Measurements from ENCODE around the gene CHIA. TPM values are rescaled to one million over a fixed set of nuclear protein-coding genes. Genes with fewer than 3 reads are reported as not detected.

The CHIA gene
- not detected for total RNA-seq

DNA sequence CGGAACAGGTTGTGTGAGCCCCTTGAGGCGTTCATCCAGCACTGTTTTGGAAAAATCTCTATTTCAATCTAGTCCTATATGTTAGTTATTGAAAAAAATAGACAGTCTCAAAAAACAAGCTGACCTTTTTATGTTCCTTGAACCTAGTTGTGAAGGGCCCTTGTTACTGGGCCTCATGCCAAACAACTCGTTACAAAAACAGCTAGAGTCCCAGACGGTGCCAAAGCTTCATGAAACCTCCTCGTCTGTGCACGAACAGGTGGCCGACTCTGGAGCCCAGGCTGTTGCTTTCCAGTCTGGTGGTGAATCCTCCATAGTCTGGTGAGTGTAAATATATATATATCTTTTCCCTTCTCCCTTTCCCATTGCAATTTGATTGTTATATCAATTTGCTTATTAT, at the start of gene CHIA:
Gene CHIA, plus strand, starts transcription at position 222 of the 400 bp plus-strand sequence. CDS start 19,617 bp downstream, outside the sequence.
- DNase-seq (no peak), ATAC-seq (ENCODE audit: low read depth) (no peak)
- Mint-ChIP-seq H3K27ac (no peak within 1 kb of the TSS), H3K36me3 (no peaks in the 10 kb centered on the region), H3K4me3 (no peak within 1 kb of the TSS), H3K4me1 (no peaks in the 10 kb centered on the region), H3K27me3 (no peaks in the 10 kb centered on the region), H3K9me3 (no peaks in the 10 kb centered on the region)
- POLR2A ChIA-PET: no interaction called here

- no peaks in the 10 kb centered on the region for H3K4me1 Mint-ChIP-seq
- POLR2A ChIA-PET: no interaction called here
- H3K27me3 Mint-ChIP-seq: no peaks in the 10 kb centered on the region
- H3K36me3 Mint-ChIP-seq: peaks cover 55% of the 10 kb centered on the region
- H3K9me3 Mint-ChIP-seq: no peaks in the 10 kb centered on the region
- H3K27ac Mint-ChIP-seq: no peak overlapping the region
- H3K4me3 Mint-ChIP-seq: no peak overlapping the region
- DNase-seq (no peak), ATAC-seq (ENCODE audit: low read depth) (no peak)
These were observed 48.9 kb upstream of the CHIA start for GRCh38 chr1:111241797-111242196.

- no peak for ATAC-seq (ENCODE audit: low read depth)
These were observed 47.7 kb upstream of the CHIA start for GRCh38 chr1:111242805-111243523.

GRCh38 chr1:111247125-111247838, 43.4 kb upstream of the CHIA start:
- H3K4me1 Mint-ChIP-seq: peaks cover 10% of the 10 kb centered on the region
- POLR2A ChIA-PET: no interaction called here
- no peak for DNase-seq
- peaks cover 13% of the 10 kb centered on the region for H3K36me3 Mint-ChIP-seq
- ATAC-seq (ENCODE audit: low read depth): no peak
- no peak overlapping the region for H3K4me3 Mint-ChIP-seq
- H3K9me3 Mint-ChIP-seq: no peaks in the 10 kb centered on the region
- no peaks in the 10 kb centered on the region for H3K27me3 Mint-ChIP-seq
- H3K27ac Mint-ChIP-seq: no peak overlapping the region

More at GRCh38 chr1:111242805-111243523, 47.7 kb upstream of the CHIA start:
- no peaks in the 10 kb centered on the region for H3K4me1 Mint-ChIP-seq
- no peaks in the 10 kb centered on the region for H3K9me3 Mint-ChIP-seq
- POLR2A ChIA-PET: no interaction called here
- H3K4me3 Mint-ChIP-seq: no peak overlapping the region
- no peak for DNase-seq
- H3K27me3 Mint-ChIP-seq: no peaks in the 10 kb centered on the region
- H3K36me3 Mint-ChIP-seq: peaks cover 44% of the 10 kb centered on the region
- H3K27ac Mint-ChIP-seq: no peak overlapping the region

DNA sequence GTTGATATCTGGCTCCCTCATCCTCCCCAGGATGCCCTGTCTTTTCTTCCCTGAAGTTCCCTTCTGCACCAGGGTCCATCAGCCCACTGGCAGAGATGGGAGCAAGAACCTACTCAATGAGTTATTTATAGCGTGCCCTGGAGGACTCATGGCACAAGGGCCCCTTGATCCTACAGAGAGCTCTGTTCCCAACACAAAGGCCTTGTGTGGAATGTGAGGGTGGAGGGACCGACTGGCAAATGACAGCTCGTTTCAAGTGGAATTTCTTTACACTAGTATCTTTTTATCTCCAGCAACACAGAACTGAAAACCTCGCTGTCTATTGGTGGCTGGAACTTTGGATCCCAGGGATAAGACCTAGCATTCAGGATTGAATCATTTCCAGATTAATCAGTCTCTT, 40.7 kb upstream of the CHIA start:
- ATAC-seq (ENCODE audit: low read depth) (no peak), DNase-seq (no peak)
- Mint-ChIP-seq H3K36me3 (no peaks in the 10 kb centered on the region), H3K27me3 (peaks cover 3% of the 10 kb centered on the region), H3K4me3 (no peak overlapping the region), H3K9me3 (no peaks in the 10 kb centered on the region), H3K4me1 (peaks cover 12% of the 10 kb centered on the region), H3K27ac (no peak overlapping the region)
- POLR2A ChIA-PET: interaction anchor here (0.9 kb wide), 1 partner anchor 21 kb away, joined by 3 read pairs; no protein-coding TSS in a partner anchor

DNA sequence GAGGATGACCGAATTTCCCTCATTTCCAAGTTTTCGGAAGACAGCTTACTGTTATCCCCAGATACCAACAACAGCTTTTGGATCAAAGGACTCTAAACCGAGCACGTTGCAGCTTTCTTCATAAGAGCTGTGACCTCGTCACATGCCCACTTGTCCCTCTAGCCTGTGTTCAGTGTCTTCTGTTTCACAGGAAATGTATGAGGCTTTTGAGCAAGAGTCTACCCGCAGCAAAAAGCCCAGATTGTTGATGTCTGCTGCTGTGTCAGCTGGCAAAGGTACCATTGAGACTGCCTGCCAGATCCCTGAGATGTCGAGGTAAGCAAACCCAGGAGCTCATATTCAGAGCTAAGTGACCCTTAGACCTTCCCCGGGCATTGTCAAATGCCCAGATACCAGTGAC, 39.1 kb upstream of the CHIA start:
- DNase-seq (no peak), ATAC-seq (ENCODE audit: low read depth) (peak; percentile 91)
- Mint-ChIP-seq H3K27ac (no peak overlapping the region), H3K9me3 (no peaks in the 10 kb centered on the region), H3K4me3 (no peak overlapping the region), H3K4me1 (peaks cover 12% of the 10 kb centered on the region), H3K27me3 (peaks cover 3% of the 10 kb centered on the region), H3K36me3 (no peaks in the 10 kb centered on the region)
- POLR2A ChIA-PET: no interaction called here

DNA sequence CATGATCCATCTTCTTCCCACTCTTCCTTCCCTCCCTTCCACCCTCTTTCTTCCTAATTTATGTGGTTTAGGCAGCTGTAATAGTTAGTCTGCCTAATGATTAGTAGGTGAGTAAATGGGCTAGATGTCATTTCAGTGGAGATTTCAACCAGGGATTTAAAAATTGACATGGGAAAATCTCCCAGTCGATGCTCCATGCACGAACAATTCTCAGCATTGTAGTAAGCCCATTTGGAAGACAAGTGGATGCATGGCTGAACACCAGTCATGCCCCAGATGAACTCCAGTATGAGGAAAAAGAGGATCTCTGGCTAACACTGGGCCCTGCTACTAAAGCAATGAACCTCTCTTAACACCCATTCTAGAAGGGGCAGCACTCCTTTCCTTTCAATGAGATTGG, 37.9 kb upstream of the CHIA start:
- peaks cover 12% of the 10 kb centered on the region for H3K4me1 Mint-ChIP-seq

GRCh38 chr1:111253876-111254275, 36.8 kb upstream of the CHIA start:
- POLR2A ChIA-PET: no interaction called here
- H3K9me3 Mint-ChIP-seq: no peaks in the 10 kb centered on the region
- no peak for ATAC-seq (ENCODE audit: low read depth)

More for the DNA sequence above, 37.9 kb upstream of the CHIA start:
- ATAC-seq (ENCODE audit: low read depth) (no peak), DNase-seq (no peak)
- Mint-ChIP-seq H3K27ac (no peak overlapping the region), H3K9me3 (no peaks in the 10 kb centered on the region), H3K36me3 (no peaks in the 10 kb centered on the region), H3K4me3 (no peak overlapping the region), H3K27me3 (peaks cover 3% of the 10 kb centered on the region)
- POLR2A ChIA-PET: no interaction called here

DNA sequence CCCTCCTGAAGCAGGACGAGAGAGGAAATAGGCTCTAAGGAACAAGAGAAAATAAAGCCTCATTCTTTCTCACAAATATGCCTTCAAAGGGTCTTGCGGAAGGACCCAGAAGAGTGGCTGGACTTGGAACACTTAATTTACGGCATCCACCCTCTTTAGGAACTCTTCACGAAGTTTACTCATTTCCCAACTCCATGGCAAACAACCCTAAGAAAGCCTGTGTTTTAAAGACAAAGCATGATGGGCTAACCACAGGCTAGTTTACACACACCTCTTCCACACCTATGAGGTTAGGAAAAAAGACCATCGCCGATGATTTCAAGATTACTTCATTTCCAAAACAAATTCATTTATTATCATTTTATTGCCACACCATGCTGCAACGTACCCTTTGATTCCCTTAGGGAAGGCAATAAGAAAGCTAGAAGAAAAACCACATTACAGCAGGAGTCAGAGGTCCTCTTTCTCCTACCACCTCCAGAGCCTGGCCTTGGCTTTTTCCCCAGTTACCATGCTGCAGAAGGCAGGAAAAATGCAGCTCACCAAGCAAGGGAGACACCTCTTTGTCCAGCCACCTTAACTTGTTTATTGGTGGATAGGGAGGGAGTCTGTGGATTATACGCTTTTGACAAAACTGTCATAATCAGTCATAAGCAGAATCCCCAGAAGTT, 33.5 kb upstream of the CHIA start:
- POLR2A ChIA-PET: no interaction called here
- peaks cover 2% of the 10 kb centered on the region for H3K4me1 Mint-ChIP-seq
- H3K4me3 Mint-ChIP-seq: no peak overlapping the region
- no peak for DNase-seq
- H3K27me3 Mint-ChIP-seq: peaks cover 3% of the 10 kb centered on the region
- no peak for ATAC-seq (ENCODE audit: low read depth)
- no peaks in the 10 kb centered on the region for H3K9me3 Mint-ChIP-seq
- H3K36me3 Mint-ChIP-seq: no peaks in the 10 kb centered on the region
- no peak overlapping the region for H3K27ac Mint-ChIP-seq

More at GRCh38 chr1:111253876-111254275, 36.8 kb upstream of the CHIA start:
- no peak for DNase-seq
- Mint-ChIP-seq H3K27ac (no peak overlapping the region), H3K36me3 (no peaks in the 10 kb centered on the region), H3K27me3 (peaks cover 3% of the 10 kb centered on the region), H3K4me1 (peaks cover 12% of the 10 kb centered on the region), H3K4me3 (no peak overlapping the region)

GRCh38 chr1:111267801-111268508, 22.7 kb upstream of the CHIA start:
- H3K4me3 Mint-ChIP-seq: no peak overlapping the region
- no peak for ATAC-seq (ENCODE audit: low read depth)
- peaks cover 4% of the 10 kb centered on the region for H3K4me1 Mint-ChIP-seq
- H3K27me3 Mint-ChIP-seq: peaks cover 25% of the 10 kb centered on the region
- H3K36me3 Mint-ChIP-seq: peaks cover 12% of the 10 kb centered on the region
- no peak for DNase-seq
- POLR2A ChIA-PET: no interaction called here
- peaks cover 12% of the 10 kb centered on the region for H3K9me3 Mint-ChIP-seq
- H3K27ac Mint-ChIP-seq: no peak overlapping the region

DNA sequence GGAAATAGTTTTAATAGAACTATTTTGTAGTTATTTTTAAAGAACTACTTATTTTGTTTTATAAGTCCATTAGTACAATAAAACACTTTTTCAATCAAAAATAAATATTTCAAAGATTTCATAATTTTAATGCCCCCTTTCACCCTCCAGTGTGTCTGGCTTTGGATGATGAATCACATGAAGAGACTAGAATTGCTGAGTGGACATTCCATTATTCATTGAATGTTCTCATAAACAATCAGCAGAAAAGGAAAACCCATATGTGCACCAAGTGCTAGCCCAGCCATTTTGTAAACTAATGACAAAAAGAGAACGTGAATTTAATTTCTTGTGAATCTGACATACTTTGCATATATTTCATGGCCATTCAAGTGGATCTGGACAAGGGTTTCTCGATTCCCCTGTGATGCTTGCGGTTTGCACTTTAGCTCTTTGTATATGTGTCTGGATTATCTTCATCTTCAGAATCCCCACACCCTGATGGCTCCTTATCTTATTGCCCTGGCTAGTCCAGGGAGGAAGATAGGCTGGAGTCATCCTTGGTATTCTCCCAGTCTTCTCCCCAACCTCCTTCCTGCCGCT, 20.7 kb upstream of the CHIA start:
- Mint-ChIP-seq H3K9me3 (peaks cover 6% of the 10 kb centered on the region), H3K4me3 (no peak overlapping the region), H3K4me1 (peaks cover 8% of the 10 kb centered on the region), H3K27me3 (peaks cover 25% of the 10 kb centered on the region), H3K36me3 (peaks cover 10% of the 10 kb centered on the region), H3K27ac (no peak overlapping the region)
- no peak for ATAC-seq (ENCODE audit: low read depth)
- DNase-seq: no peak
- POLR2A ChIA-PET: no interaction called here

DNA sequence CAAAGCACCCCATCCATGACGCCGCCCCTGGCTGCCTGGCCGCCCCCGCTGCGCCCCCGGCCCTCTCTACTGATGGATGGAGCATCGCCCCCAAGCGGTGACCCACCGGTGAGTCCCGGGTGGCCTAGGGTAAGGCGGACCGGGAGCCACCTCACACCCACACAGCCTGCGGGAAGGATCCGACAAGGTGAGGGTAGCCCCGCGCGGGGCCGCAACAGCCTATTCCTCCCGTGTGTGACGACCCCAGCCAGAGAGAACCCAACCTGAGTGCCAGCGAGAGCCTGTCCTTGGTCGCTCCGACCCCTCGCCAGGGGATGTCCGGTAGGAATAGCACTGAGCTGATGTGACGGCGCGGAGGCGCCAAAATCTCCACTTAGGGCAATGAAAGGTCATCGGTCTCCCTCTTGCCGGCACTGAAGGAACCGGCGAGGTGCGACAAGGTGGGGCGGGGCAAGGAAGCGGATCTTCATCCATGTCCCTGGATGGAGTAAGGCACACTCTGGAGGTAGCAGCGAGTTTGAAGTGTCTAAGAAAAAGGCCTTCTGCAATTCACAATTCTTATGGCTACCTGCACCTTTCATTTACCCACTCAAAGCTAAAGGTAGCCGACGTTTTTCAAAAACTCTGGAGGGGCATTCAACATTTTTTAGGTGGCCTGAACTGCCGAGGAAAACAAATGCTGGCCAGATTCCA, 19.7 kb upstream of the CHIA start:
- DNase-seq (peak; percentile 36), ATAC-seq (ENCODE audit: low read depth) (peak; percentile 54)
- peaks cover 10% of the 10 kb centered on the region for H3K36me3 Mint-ChIP-seq
- H3K4me3 Mint-ChIP-seq: peak overlapping the region; percentile 59
- H3K27ac Mint-ChIP-seq: no peak overlapping the region
- H3K27me3 Mint-ChIP-seq: peaks cover 25% of the 10 kb centered on the region
- peaks cover 8% of the 10 kb centered on the region for H3K4me1 Mint-ChIP-seq
- H3K9me3 Mint-ChIP-seq: peaks cover 4% of the 10 kb centered on the region
- POLR2A ChIA-PET: interaction anchor here (1.5 kb wide), 1 partner anchor 34 kb away, joined by 3 read pairs; no protein-coding TSS in a partner anchor
